Liver (tissue), 9 donors: Measurements from ENCODE around the gene ERN2. TPM values are rescaled to one million over a fixed set of nuclear protein-coding genes. Genes with fewer than 3 reads are reported as not detected.
"Not testable (repeated sequence)": the region's sequence is repeated elsewhere in the genome, so short reads cannot be mapped to it uniquely, and the experiment has no call there.

Experiments
- DNase-seq: peaks from one replicate; pipeline ENCODE4 v3.0.0-alpha.2; 2017; ENCODE audit warnings: low spot score
- H3K27ac ChIP-seq, 2 donors: one replicate each; pipeline ENCODE4 v1.7.0; 2013; ENCODE audit warnings: inconsistent platforms in 2 of 2, low read length in 2 of 2, control low read depth in 1 of 2, low read depth in 1 of 2, mild to moderate bottlenecking in 1 of 2
- H3K27me3 ChIP-seq, 4 donors: one replicate each; pipeline versions ENCODE4 v1.6.1 to v1.7.0; 2013; ENCODE audit warnings: low read length in 3 of 4, inconsistent platforms in 1 of 4, mild to moderate bottlenecking in 1 of 4, moderate library complexity in 1 of 4; ENCODE audit not compliant: control insufficient read depth in 4 of 4, insufficient read depth in 4 of 4
- H3K36me3 ChIP-seq, 4 donors: one replicate each; pipeline versions ENCODE4 v1.6.1 to v1.7.0; 2013; ENCODE audit warnings: low read length in 3 of 4, mild to moderate bottlenecking in 3 of 4, low read depth in 1 of 4, moderate library complexity in 1 of 4; ENCODE audit not compliant: control insufficient read depth in 4 of 4, insufficient read depth in 3 of 4
- H3K4me1 ChIP-seq, 4 donors: one replicate each; pipeline versions ENCODE4 v1.6.1 to v1.7.0; 2013; ENCODE audit warnings: low read length in 3 of 4, mild to moderate bottlenecking in 3 of 4, moderate library complexity in 1 of 4; ENCODE audit not compliant: control insufficient read depth in 4 of 4, insufficient read depth in 4 of 4
- H3K4me3 ChIP-seq, 3 donors: one replicate each; pipeline versions ENCODE4 v1.6.1 to v1.7.0; 2013; ENCODE audit warnings: low read length in 3 of 3, control low read depth in 1 of 3, low read depth in 1 of 3, mild to moderate bottlenecking in 1 of 3
- H3K9ac ChIP-seq, 2 donors: one replicate each; pipeline ENCODE4 v1.7.0; 2013; ENCODE audit warnings: low read length in 2 of 2, mild to moderate bottlenecking in 2 of 2, moderate library complexity in 2 of 2, control low read depth in 1 of 2, low read depth in 1 of 2
- H3K9me3 ChIP-seq, 4 donors: one replicate each; pipeline versions ENCODE4 v1.6.1 to v1.7.0; 2013; ENCODE audit warnings: low read length in 3 of 4; ENCODE audit not compliant: control insufficient read depth in 4 of 4
- ATF3 ChIP-seq: IDR thresholded peaks from 2 replicates; pipeline ENCODE4 v1.6.1; 2016; ENCODE audit warnings: antibody characterized with exemption
- CTCF ChIP-seq: fragments of 150-350 bp; IDR thresholded peaks from 2 replicates; pipeline ENCODE4 v1.5.1; 2017; ENCODE audit warnings: improper control_type of control experiment, low read depth, low read length; ENCODE audit not compliant: missing input control
- EGR1 ChIP-seq, 2 donors: IDR thresholded peaks; 2 replicates each; pipeline ENCODE4 v1.6.1; 2016 to 2018; ENCODE audit warnings: antibody characterized with exemption in 2 of 2, low read depth in 2 of 2
- FOXA1 ChIP-seq: IDR thresholded peaks from 2 replicates; pipeline ENCODE4 v1.6.1; 2016; ENCODE audit warnings: antibody characterized with exemption
- FOXA2 ChIP-seq: IDR thresholded peaks from 2 replicates; pipeline ENCODE4 v1.6.1; 2016; ENCODE audit warnings: antibody characterized with exemption
- GABPA ChIP-seq, 2 donors: IDR thresholded peaks in 1 of 2; conservative IDR thresholded peaks in 1 of 2; 2 replicates each; pipeline ENCODE4 v1.6.1; 2016; ENCODE audit warnings: antibody characterized with exemption in 2 of 2, mild to moderate bottlenecking in 1 of 2, moderate library complexity in 1 of 2
- HNF4A ChIP-seq, 2 donors: conservative IDR thresholded peaks; 2 replicates each; pipeline ENCODE4 v1.6.1; 2016; ENCODE audit warnings: antibody characterized with exemption in 2 of 2, mild to moderate bottlenecking in 2 of 2
- HNF4G ChIP-seq: IDR thresholded peaks from 2 replicates; pipeline ENCODE4 v1.6.1; 2016; ENCODE audit warnings: antibody characterized with exemption
- JUND ChIP-seq, 2 donors: IDR thresholded peaks; 2 replicates each; pipeline ENCODE4 v1.6.1; 2016; ENCODE audit warnings: antibody characterized with exemption in 2 of 2
- MAX ChIP-seq: IDR thresholded peaks from 2 replicates; pipeline ENCODE4 v1.6.1; 2016; ENCODE audit warnings: antibody characterized with exemption
- RAD21 ChIP-seq, 2 donors: IDR thresholded peaks; 2 replicates each; pipeline ENCODE4 v1.6.1; 2016; ENCODE audit warnings: antibody characterized with exemption in 2 of 2, mild to moderate bottlenecking in 2 of 2
- REST ChIP-seq: IDR thresholded peaks from 2 replicates; pipeline ENCODE4 v1.6.1; 2016; ENCODE audit warnings: antibody characterized with exemption, mild to moderate bottlenecking
- RXRA ChIP-seq, 2 donors: IDR thresholded peaks; 2 replicates each; pipeline ENCODE4 v1.6.1; 2017 to 2018; ENCODE audit warnings: antibody characterized with exemption in 2 of 2, mild to moderate bottlenecking in 1 of 2
- ZBTB33 ChIP-seq: IDR thresholded peaks from 2 replicates; pipeline ENCODE4 v1.6.1; 2016; ENCODE audit warnings: antibody characterized with exemption
- whole genome bisulfite sequencing: extraction: QIAGEN DNeasy Blood & Tissue Kit; methylation state at CpG from one replicate; pipeline ENCODE4 v1.1.7; 2013; 5-methylcytosine and 5-hydroxymethylcytosine counted together
- polyA plus RNA-seq, 2 donors: library from polyadenylated mRNA; stranded (reverse) in 1 of 2; unstranded in 1 of 2; fragments of 200-250 nt in 1 of 2; fragments of >200 nt in 1 of 2; fragmentation: Nextera tagmentation in 1 of 2; extraction: Ambion mirVana in 1 of 2; gene quantifications; one replicate each; pipeline versions ENCODE4 v1.2.1 to v1.2.3, GENCODE V29; 2013 to 2015
- total RNA-seq, 2 donors: library from RNA; depleted of rRNA; stranded (reverse); fragments of >200 nt; gene quantifications; one replicate each; pipeline ENCODE4 v1.2.3, GENCODE V29; 2014
- donor health status: healthy.
- donor health status: healthy.
- donor health status: healthy.
- donor health status: healthy.
- donor health status: healthy.

The ERN2 gene
- total and polyA plus RNA-seq, 4 donors, result 0.01 to 0.17 TPM; not detected in 2

GRCh38 chr16:23739516-23739915, 26.5 kb upstream of the ERN2 start:
- Histone ChIP-seq H3K36me3 (no peaks in the 10 kb centered on the region), H3K27ac (no peak overlapping the region), H3K9me3 (no peaks in the 10 kb centered on the region), H3K4me3 (no peak overlapping the region), H3K27me3 (peaks cover 0 to 8% (median 4%) of the 10 kb centered on the region in 4 donors), H3K9ac (no peak overlapping the region), H3K4me1 (no peaks in the 10 kb centered on the region)
- 79% methylated on average over 1 of the region's 1 CpG for WGBS
- TF ChIP-seq CTCF, result no peak
- TF ChIP-seq RAD21 (IDR thresholded peaks at IDR 0.05), result no peak
- no peak for TF ChIP-seq GABPA (IDR thresholded peaks at IDR 0.05 in 1 of 2, conservative IDR thresholded peaks at IDR 0.05 in 1 of 2)
- no peak for TF ChIP-seq HNF4A (conservative IDR thresholded peaks at IDR 0.05)
- no peak for TF ChIP-seq EGR1 (IDR thresholded peaks at IDR 0.05; ENCODE audit: low read depth in 2 of 2)
- no peak for TF ChIP-seq JUND (IDR thresholded peaks at IDR 0.05)
- no peak for TF ChIP-seq RXRA (IDR thresholded peaks at IDR 0.05)
- TF ChIP-seq MAX, result no peak
- TF ChIP-seq HNF4G, result no peak
- TF ChIP-seq FOXA2, result no peak
- no peak for TF ChIP-seq REST
- no peak for TF ChIP-seq ATF3
- TF ChIP-seq FOXA1, result no peak
- TF ChIP-seq ZBTB33, result no peak
- DNase-seq, result no peak

- 86% methylated on average over 1 of the region's 1 CpG for WGBS
- not testable (repeated sequence) for DNase-seq, H3K36me3 ChIP-seq, H3K27me3 ChIP-seq, H3K4me3 ChIP-seq, H3K9me3 ChIP-seq, H3K9ac ChIP-seq, H3K4me1 ChIP-seq, H3K27ac ChIP-seq
Measured at GRCh38 chr16:23737423-23738028, 24.5 kb upstream of the ERN2 start.
